Esophagus muscularis mucosa (tissue), 4 donors: Measurements from ENCODE around the gene CCDC40.

Source experiments
- EP300 ChIP-seq: sonication (generic); formaldehyde crosslinking; IDR thresholded peaks from one replicate; pipeline ENCODE4 v1.6.1; 2017; ENCODE audit warnings: antibody characterized with exemption
- POLR2A ChIP-seq: fragments of 450-650 bp; IDR thresholded peaks from one replicate; pipeline ENCODE4 v1.6.1; 2017; ENCODE audit warnings: antibody characterized with exemption, moderate library complexity, mild to moderate bottlenecking, low read depth
- POLR2AphosphoS5 ChIP-seq, 2 donors: sonication (generic); formaldehyde crosslinking; IDR thresholded peaks; one replicate each; pipeline ENCODE4 v1.6.1; 2017; ENCODE audit warnings: antibody characterized with exemption in 2 of 2
- TF ChIP-seq, protein P1 (sequence below), 3 experiments: fragments of 200-600 bp in 2 of 3; fragments of 450-650 bp in 1 of 3; sonication (generic) in 2 of 3; IDR thresholded peaks; one replicate each; pipeline ENCODE4 v1.5.1; 2017 to 2019; ENCODE audit warnings: antibody characterized with exemption in 3 of 3, mild to moderate bottlenecking in 2 of 3, moderate library complexity in 1 of 3

DNA sequence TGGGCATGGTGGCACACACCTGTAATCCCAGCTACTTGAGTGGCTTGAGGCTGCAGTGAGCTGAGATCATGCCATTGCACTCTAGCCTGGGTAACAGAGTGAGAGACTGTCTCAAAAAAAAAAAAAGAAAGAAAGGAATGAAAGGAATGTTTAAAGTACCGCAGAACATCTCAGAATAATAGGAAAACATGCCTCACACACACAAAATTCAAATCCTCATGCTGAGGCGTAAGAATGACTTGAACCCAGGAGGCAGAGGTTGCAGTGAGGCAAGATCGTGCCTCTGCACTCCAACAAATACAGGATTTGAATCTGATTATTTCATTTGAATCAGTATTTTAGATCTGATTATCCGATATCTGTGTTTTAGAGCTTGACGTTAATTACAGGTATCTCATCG is 43.6 kb downstream of the CCDC40 start:
- TF ChIP-seq, protein P1, sequence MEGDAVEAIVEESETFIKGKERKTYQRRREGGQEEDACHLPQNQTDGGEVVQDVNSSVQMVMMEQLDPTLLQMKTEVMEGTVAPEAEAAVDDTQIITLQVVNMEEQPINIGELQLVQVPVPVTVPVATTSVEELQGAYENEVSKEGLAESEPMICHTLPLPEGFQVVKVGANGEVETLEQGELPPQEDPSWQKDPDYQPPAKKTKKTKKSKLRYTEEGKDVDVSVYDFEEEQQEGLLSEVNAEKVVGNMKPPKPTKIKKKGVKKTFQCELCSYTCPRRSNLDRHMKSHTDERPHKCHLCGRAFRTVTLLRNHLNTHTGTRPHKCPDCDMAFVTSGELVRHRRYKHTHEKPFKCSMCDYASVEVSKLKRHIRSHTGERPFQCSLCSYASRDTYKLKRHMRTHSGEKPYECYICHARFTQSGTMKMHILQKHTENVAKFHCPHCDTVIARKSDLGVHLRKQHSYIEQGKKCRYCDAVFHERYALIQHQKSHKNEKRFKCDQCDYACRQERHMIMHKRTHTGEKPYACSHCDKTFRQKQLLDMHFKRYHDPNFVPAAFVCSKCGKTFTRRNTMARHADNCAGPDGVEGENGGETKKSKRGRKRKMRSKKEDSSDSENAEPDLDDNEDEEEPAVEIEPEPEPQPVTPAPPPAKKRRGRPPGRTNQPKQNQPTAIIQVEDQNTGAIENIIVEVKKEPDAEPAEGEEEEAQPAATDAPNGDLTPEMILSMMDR (IDR thresholded peaks at IDR 0.05), result no peak
- TF ChIP-seq POLR2A (no peak), POLR2AphosphoS5 (IDR thresholded peaks at IDR 0.05) (no peak), EP300 (no peak)
